HepG2 (cell line): ENCODE measurements around the gene ZNF444. TPM values are rescaled to one million over a fixed set of nuclear protein-coding genes. Genes with fewer than 3 reads are reported as not detected.

Source experiments
- ATAC-seq: fragments of 200-7000 bp; cut with Tn5 transposase; 3 replicates; pipeline ENCODE4 v1.9.1; 2020; ENCODE audit warnings: mild to moderate bottlenecking, moderate library complexity
- BruUV-seq: library from RNA; stranded (reverse); fragments of 400-500 nt; replicated peaks from 2 replicates; lab custom pipeline; 2021; lab: Mats Ljungman, UMichigan
- CTCF ChIA-PET: fragments of 300-600 bp; formaldehyde crosslinking; extraction: SDS; loops from one replicate; lab custom pipeline; 2021; ENCODE audit warnings: low total read pairs, inconsistent platforms, low intra/inter-chr PET ratio; lab: Yijun Ruan, JAX
- POLR2A ChIA-PET: fragments of 350-600 bp; sonication (Branson Sonifier 250); formaldehyde crosslinking; loops from one replicate; lab custom pipeline; 2020; ENCODE audit warnings: antibody characterized with exemption, inconsistent platforms; lab: Yijun Ruan, JAX
- DNase-seq: peaks from one replicate; pipeline ENCODE4 v3.0.0-alpha.2; 2015; ENCODE audit warnings: low spot score
- FAIRE-seq: peaks from 3 replicates; lab custom pipeline; 2011; peaks lifted over from hg19 to GRCh38; lab: Jason Lieb, UNC
- H2AFZ ChIP-seq: one replicate; pipeline ENCODE4 v1.6.1; 2011; ENCODE audit warnings: low read length, inconsistent platforms
- H3K27ac ChIP-seq: fragments of 300-600 bp; 3 replicates; pipeline ENCODE4 v1.8.0; 2011; ENCODE audit warnings: mixed run types, mild to moderate bottlenecking, mixed read lengths, low read length, inconsistent platforms; ENCODE audit not compliant: insufficient read depth; ENCODE audit errors: extremely low read length
- H3K27me3 ChIP-seq, 2 experiments: fragments of 200-600 bp in 1 of 2; 2 replicates in 1 of 2; 3 replicates in 1 of 2; pipeline versions ENCODE4 v1.6.0 to v1.8.0; 2011; ENCODE audit warnings: low read length in 2 of 2, mild to moderate bottlenecking in 2 of 2, moderate library complexity in 2 of 2, inconsistent platforms in 1 of 2; ENCODE audit not compliant: insufficient read depth in 2 of 2, control insufficient read depth in 1 of 2
- H3K36me3 ChIP-seq, 2 experiments: fragments of 200-600 bp in 1 of 2; replicated peaks in 1 of 2; 2 replicates in 1 of 2; 3 replicates in 1 of 2; pipeline versions ENCODE4 v1.5.1 to v1.8.0; 2011; ENCODE audit warnings: low read length in 2 of 2, inconsistent platforms in 1 of 2; ENCODE audit not compliant: insufficient read depth in 2 of 2, control insufficient read depth in 1 of 2
- H3K4me1 ChIP-seq: 2 replicates; pipeline ENCODE4 v1.5.1; 2012; ENCODE audit warnings: low read length, inconsistent platforms; ENCODE audit not compliant: insufficient read depth
- H3K4me2 ChIP-seq: 2 replicates; pipeline ENCODE4 v1.6.0; 2011; ENCODE audit warnings: low read depth, low read length, inconsistent platforms
- H3K4me3 ChIP-seq, 3 experiments: fragments of 200-600 bp in 1 of 3; sonication (generic), shearing (Covaris generic) in 1 of 3; replicated peaks in 1 of 3; 2 replicates each; pipeline ENCODE4 v1.5.1; 2011 to 2016; ENCODE audit warnings: low read length in 3 of 3, inconsistent platforms in 2 of 3, low read depth in 2 of 3, mild to moderate bottlenecking in 2 of 3, control low read depth in 1 of 3, mixed read lengths in 1 of 3; ENCODE audit not compliant: insufficient read depth in 1 of 3
- H3K79me2 ChIP-seq: one replicate; pipeline ENCODE4 v1.6.1; 2011; ENCODE audit warnings: low read length, inconsistent platforms; ENCODE audit not compliant: insufficient read depth
- H3K9ac ChIP-seq: 2 replicates; pipeline ENCODE4 v1.6.0; 2011; ENCODE audit warnings: mild to moderate bottlenecking, low read depth, low read length, inconsistent platforms; ENCODE audit not compliant: insufficient read depth
- H3K9me3 ChIP-seq: 2 replicates; pipeline ENCODE4 v1.5.1; 2012; ENCODE audit warnings: mild to moderate bottlenecking, low read length
- H4K20me1 ChIP-seq: 2 replicates; pipeline ENCODE4 v1.6.0; 2011; ENCODE audit warnings: inconsistent platforms, mild to moderate bottlenecking, low read length, moderate library complexity; ENCODE audit not compliant: insufficient read depth
- AGO2 ChIP-seq: fragments of 200-400 bp; formaldehyde crosslinking; optimal IDR thresholded peaks from 2 replicates; pipeline ENCODE3; 2017; ENCODE audit warnings: mild to moderate bottlenecking, low read depth, low read length, moderate library complexity
- HDAC2 ChIP-seq: sonication (generic); formaldehyde crosslinking; IDR thresholded peaks from 2 replicates; pipeline ENCODE4 v1.4.0; 2020; ENCODE audit warnings: missing genetic modification reagents
- IKZF1 ChIP-seq: fragments of 450-650 bp; IDR thresholded peaks from 2 replicates; pipeline ENCODE4 v1.7.1; 2016
- KDM1A ChIP-seq: IDR thresholded peaks from 2 replicates; pipeline ENCODE4 v1.6.1; 2016; ENCODE audit warnings: missing compliant biosample characterization
- KLF9 ChIP-seq: IDR thresholded peaks from 2 replicates; pipeline ENCODE4 v1.6.1; 2016; ENCODE audit warnings: low read depth
- NFIC ChIP-seq: IDR thresholded peaks from 2 replicates; pipeline ENCODE4 v1.6.1; 2012; ENCODE audit warnings: mild to moderate bottlenecking, low read length, inconsistent platforms
- NFYC ChIP-seq: IDR thresholded peaks from 2 replicates; pipeline ENCODE4 v1.6.1; 2016; ENCODE audit warnings: missing genetic modification reagents, missing compliant biosample characterization
- NR3C1 ChIP-seq: sonication (generic); formaldehyde crosslinking; IDR thresholded peaks from 2 replicates; pipeline ENCODE4 v1.4.0; 2020; ENCODE audit warnings: missing genetic modification reagents
- PAF1 ChIP-seq: IDR thresholded peaks from 2 replicates; pipeline ENCODE4 v1.6.1; 2016; ENCODE audit warnings: missing genetic modification reagents, missing compliant biosample characterization
- REPIN1 ChIP-seq: sonication (generic); formaldehyde crosslinking; IDR thresholded peaks from 2 replicates; pipeline ENCODE4 v1.8.0; 2022; ENCODE audit warnings: missing genetic modification reagents, low read depth, mild to moderate bottlenecking, borderline replicate concordance
- SYNCRIP ChIP-seq: fragments of 200-400 bp; formaldehyde crosslinking; IDR thresholded peaks from 2 replicates; pipeline ENCODE4 v1.6.1; 2018; ENCODE audit warnings: mild to moderate bottlenecking, low read depth, low read length; ENCODE audit not compliant: insufficient read depth
- TAF15 ChIP-seq: fragments of 200-400 bp; formaldehyde crosslinking; IDR thresholded peaks from one replicate; pipeline ENCODE4 v1.6.1; 2018; ENCODE audit warnings: mild to moderate bottlenecking, low read depth, low read length; ENCODE audit not compliant: poor library complexity, severe bottlenecking
- TEAD3 ChIP-seq: optimal IDR thresholded peaks from 2 replicates; pipeline ENCODE3; 2016; ENCODE audit warnings: borderline replicate concordance
- ZBTB1 ChIP-seq: sonication (generic); formaldehyde crosslinking; IDR thresholded peaks from 2 replicates; pipeline ENCODE4 v1.4.0; 2020; ENCODE audit warnings: missing genetic modification reagents, borderline replicate concordance
- ZNF232 ChIP-seq: sonication (generic); formaldehyde crosslinking; IDR thresholded peaks from 2 replicates; pipeline ENCODE4 v1.4.0; 2020; ENCODE audit warnings: missing genetic modification reagents, borderline replicate concordance
- ZNF263 ChIP-seq: sonication (generic); formaldehyde crosslinking; IDR thresholded peaks from 2 replicates; pipeline ENCODE4 v1.4.0; 2020; ENCODE audit warnings: missing genetic modification reagents
- ZNF329 ChIP-seq: sonication (generic); formaldehyde crosslinking; IDR thresholded peaks from 2 replicates; pipeline ENCODE4 v1.9.0; 2021; ENCODE audit warnings: low read depth, mild to moderate bottlenecking, missing genetic modification reagents
- ZNF33A ChIP-seq: sonication (generic); formaldehyde crosslinking; IDR thresholded peaks from 2 replicates; pipeline ENCODE4 v1.5.1; 2020; ENCODE audit warnings: missing genetic modification reagents, mild to moderate bottlenecking, moderate library complexity, borderline replicate concordance
- ZNF432 ChIP-seq: sonication (generic); formaldehyde crosslinking; IDR thresholded peaks from 2 replicates; pipeline ENCODE4 v1.5.0; 2020; ENCODE audit warnings: missing genetic modification reagents, mild to moderate bottlenecking, borderline replicate concordance
- ZNF567 ChIP-seq: sonication (generic); formaldehyde crosslinking; IDR thresholded peaks from 2 replicates; pipeline ENCODE4 v1.8.1; 2023; ENCODE audit warnings: mild to moderate bottlenecking, missing genetic modification reagents, borderline replicate concordance
- ZNF839 ChIP-seq: sonication (generic); formaldehyde crosslinking; IDR thresholded peaks from 2 replicates; pipeline ENCODE4 v1.4.0; 2020; ENCODE audit warnings: missing genetic modification reagents, mild to moderate bottlenecking, borderline replicate concordance
- WGBS: methylation state at CpG from one replicate; pipeline ENCODE4 v1.1.6; 2017; ENCODE audit warnings: low lambda C conversion rate; 5-methylcytosine and 5-hydroxymethylcytosine counted together
- in situ Hi-C: cut with HindIII; loops from 2 replicates; pipeline ENCODE4 v1.10.0; 2017; ENCODE audit warnings: low pct_unique_long_range_greater_than_20kb; ENCODE audit not compliant: extremely low pct_ligation_motif_present
- intact Hi-C: fragments of 100-400 bp; cut with micrococcal nuclease; formaldehyde crosslinking; loops from one replicate; pipeline ENCODE4 v1.10.0; 2022; ENCODE audit not compliant: unreplicated experiment
- polyA plus RNA-seq, 8 experiments: library from polyadenylated mRNA; depleted of rRNA in 3 of 8; stranded (reverse) in 7 of 8; unstranded in 1 of 8; fragments of >200 nt; fragmentation: Illumina TruSeq in 4 of 8; extraction: Trizol in 4 of 8; gene quantifications; 2 replicates each; pipeline versions ENCODE4 v1.2.1 to v1.2.3, GENCODE V29; 2011 to 2016; ENCODE audit warnings: low read depth in 4 of 8, missing spikeins in 1 of 8, mixed read lengths in 1 of 8; ENCODE audit not compliant: insufficient read depth in 1 of 8
- total RNA-seq, 5 experiments: library from RNA; depleted of rRNA; stranded (reverse); fragments of >200 nt; fragmentation: Illumina TruSeq; extraction: Trizol; gene quantifications; 2 replicates each; pipeline ENCODE4 v1.2.3, GENCODE V29; 2016; ENCODE audit warnings: low read depth in 1 of 5
- TF ChIP-seq, protein P1 (sequence below): sonication (generic); formaldehyde crosslinking; IDR thresholded peaks from 2 replicates; pipeline ENCODE4 v1.4.0; 2020; ENCODE audit warnings: missing genetic modification reagents
- TF ChIP-seq, protein P2 (sequence below): IDR thresholded peaks from 2 replicates; pipeline ENCODE4 v1.6.1; 2012; ENCODE audit warnings: inconsistent platforms
- TF ChIP-seq, protein P3 (sequence below): sonication (generic); formaldehyde crosslinking; IDR thresholded peaks from 2 replicates; pipeline ENCODE4 v1.8.0; 2022; ENCODE audit warnings: mild to moderate bottlenecking, missing genetic modification reagents, moderate library complexity
- TF ChIP-seq, protein P4 (sequence below): sonication (generic); formaldehyde crosslinking; IDR thresholded peaks from 2 replicates; pipeline ENCODE4 v1.5.0; 2020; ENCODE audit warnings: missing genetic modification reagents

The ZNF444 gene
- total and polyA plus RNA-seq, 2 of the 13 experiments (the other 11 are each of a cell fraction or from before 2014, with no cell fraction given), result 27.4 to 30.3 TPM

DNA sequence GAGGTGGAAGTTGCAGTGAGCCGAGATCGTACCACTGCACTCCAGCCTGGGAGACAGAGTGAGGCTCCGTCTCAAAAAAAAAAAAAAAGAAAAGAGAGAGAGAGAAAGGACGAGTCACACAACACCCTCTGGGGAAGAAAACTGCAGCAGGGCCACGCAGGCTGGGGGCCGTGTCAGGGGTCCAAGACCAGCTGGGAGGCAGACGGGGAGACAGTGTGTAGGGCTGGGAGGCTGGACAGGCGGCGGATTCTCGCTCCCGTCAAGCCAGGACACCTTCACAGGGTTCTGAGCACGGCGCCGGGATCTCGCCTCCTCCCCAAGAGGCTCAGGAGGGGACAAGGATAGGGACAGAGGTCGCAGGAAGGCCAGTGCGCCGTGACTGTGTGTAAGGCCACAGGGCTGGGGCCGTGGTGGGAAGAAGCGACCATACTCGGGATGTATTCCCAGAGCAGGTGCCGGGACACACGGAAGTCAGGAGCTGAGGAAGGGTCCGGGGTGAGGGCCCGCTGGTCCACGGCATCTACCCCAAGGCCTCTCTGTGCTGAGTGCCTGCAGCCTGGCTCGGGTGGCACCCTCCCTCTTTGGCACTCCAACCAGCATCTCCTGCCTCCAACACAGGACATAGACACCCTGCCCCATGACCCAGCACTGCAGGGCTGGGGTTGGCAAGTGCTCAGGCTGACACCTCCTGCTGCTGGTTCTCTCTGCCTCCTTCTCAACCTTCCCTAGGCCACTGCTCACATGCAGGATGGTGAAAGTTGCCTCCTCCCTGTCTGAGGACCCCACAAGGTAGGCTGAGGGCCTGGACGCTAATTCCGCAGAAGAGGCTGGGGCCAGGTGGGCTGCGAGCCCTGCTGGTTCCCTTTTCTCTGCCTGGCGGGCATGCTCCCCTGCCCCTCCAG is 41.2 kb upstream of the ZNF444 start:
- FAIRE-seq (no peak), ATAC-seq (no peak; the same call in 2 of the 3 replicates), DNase-seq (no peak)
- H3K4me1 ChIP-seq, result no peaks in the 10 kb centered on the region
- H3K9me3 ChIP-seq, result no peaks in the 10 kb centered on the region
- H3K27ac ChIP-seq, result no peak overlapping the region
- H3K4me2 ChIP-seq, result no peak overlapping the region
- intact Hi-C loops, result no loop called here
- peaks cover 42 to 75% of the 10 kb centered on the region in 2 experiments for H3K36me3 ChIP-seq
- H3K4me3 ChIP-seq, result no peak overlapping the region
- no peak overlapping the region for H2AFZ ChIP-seq
- in situ Hi-C loops, result loop anchor here (5.0 kb wide), 1 partner anchor 62 kb away; no protein-coding TSS in a partner anchor
- ChIA-PET POLR2A (no interaction called here), CTCF (no interaction called here)
- peaks cover 37% of the 10 kb centered on the region for H4K20me1 ChIP-seq
- H3K9ac ChIP-seq, result no peak overlapping the region
- BruUV-seq, result TSS peak; percentile 17
- no peaks in the 10 kb centered on the region; a peak in 1 of 5 replicates for H3K27me3 ChIP-seq
- peaks cover 41% of the 10 kb centered on the region for H3K79me2 ChIP-seq
- WGBS, result over 99% methylated on average over 23 of the region's 31 CpGs
- TF ChIP-seq, protein P1, sequence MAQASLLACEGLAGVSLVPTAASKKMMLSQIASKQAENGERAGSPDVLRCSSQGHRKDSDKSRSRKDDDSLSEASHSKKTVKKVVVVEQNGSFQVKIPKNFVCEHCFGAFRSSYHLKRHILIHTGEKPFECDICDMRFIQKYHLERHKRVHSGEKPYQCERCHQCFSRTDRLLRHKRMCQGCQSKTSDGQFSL, result no peak
- TF ChIP-seq ZNF33A, result no peak
- no peak for TF ChIP-seq NFYC (CRISPR knock-in tag)
- TF ChIP-seq NR3C1 (CRISPR knock-in tag), result no peak
- no peak for TF ChIP-seq NFIC
- TF ChIP-seq, protein P2, sequence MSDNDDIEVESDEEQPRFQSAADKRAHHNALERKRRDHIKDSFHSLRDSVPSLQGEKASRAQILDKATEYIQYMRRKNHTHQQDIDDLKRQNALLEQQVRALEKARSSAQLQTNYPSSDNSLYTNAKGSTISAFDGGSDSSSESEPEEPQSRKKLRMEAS, result no peak
- no peak for TF ChIP-seq SYNCRIP
- TF ChIP-seq, protein P3, sequence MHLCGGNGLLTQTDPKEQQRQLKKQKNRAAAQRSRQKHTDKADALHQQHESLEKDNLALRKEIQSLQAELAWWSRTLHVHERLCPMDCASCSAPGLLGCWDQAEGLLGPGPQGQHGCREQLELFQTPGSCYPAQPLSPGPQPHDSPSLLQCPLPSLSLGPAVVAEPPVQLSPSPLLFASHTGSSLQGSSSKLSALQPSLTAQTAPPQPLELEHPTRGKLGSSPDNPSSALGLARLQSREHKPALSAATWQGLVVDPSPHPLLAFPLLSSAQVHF (CRISPR knock-in tag), result no peak
- TF ChIP-seq REPIN1 (CRISPR knock-in tag), result no peak
- TF ChIP-seq KLF9 (CRISPR knock-in tag), result no peak
- 0 out of 2 replicates have a peak, but pooled peaks have one; percentile 40 for TF ChIP-seq ZNF839 (CRISPR knock-in tag)
- TF ChIP-seq, protein P4, sequence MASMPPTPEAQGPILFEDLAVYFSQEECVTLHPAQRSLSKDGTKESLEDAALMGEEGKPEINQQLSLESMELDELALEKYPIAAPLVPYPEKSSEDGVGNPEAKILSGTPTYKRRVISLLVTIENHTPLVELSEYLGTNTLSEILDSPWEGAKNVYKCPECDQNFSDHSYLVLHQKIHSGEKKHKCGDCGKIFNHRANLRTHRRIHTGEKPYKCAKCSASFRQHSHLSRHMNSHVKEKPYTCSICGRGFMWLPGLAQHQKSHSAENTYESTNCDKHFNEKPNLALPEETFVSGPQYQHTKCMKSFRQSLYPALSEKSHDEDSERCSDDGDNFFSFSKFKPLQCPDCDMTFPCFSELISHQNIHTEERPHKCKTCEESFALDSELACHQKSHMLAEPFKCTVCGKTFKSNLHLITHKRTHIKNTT (CRISPR knock-in tag), result no peak
- no peak for TF ChIP-seq KDM1A (CRISPR knock-in tag)
- no peak for TF ChIP-seq TEAD3 (CRISPR knock-in tag)
- TF ChIP-seq ZNF567 (CRISPR knock-in tag), result no peak
- TF ChIP-seq ZNF232 (CRISPR knock-in tag), result no peak
- no peak for TF ChIP-seq ZBTB1 (CRISPR knock-in tag)
- no peak for TF ChIP-seq ZNF432 (CRISPR knock-in tag)
- TF ChIP-seq TAF15, result no peak
- no peak for TF ChIP-seq ZNF329 (CRISPR knock-in tag)
- no peak for TF ChIP-seq HDAC2 (CRISPR knock-in tag)
- no peak for TF ChIP-seq ZNF263 (CRISPR knock-in tag)
- TF ChIP-seq IKZF1, result no peak
- TF ChIP-seq AGO2, result peak; percentile 65
- no peak for TF ChIP-seq PAF1 (CRISPR knock-in tag)
